ENCODE results near the gene KRT4.
"Not testable (repeated sequence)": the region's sequence is repeated elsewhere in the genome, so short reads cannot be mapped to it uniquely, and the experiment has no call there.

Gene KRT4

GRCh38 chr12:52813885-52814709 lies at the start of gene KRT4:
Gene KRT4 (minus strand): TSS chr12:52814116. CDS start chr12:52814058, 58 bp downstream.
- no peak for DNase-seq

- no peak for DNase-seq
Measured at GRCh38 chr12:52862023-52862422, 48.1 kb upstream of the KRT4 start.

- no peak for DNase-seq
Measured at GRCh38 chr12:52861511-52861910, 47.6 kb upstream of the KRT4 start.

GRCh38 chr12:52860102-52860823 lies 46.3 kb upstream of the KRT4 start:
- DNase-seq: no peak

GRCh38 chr12:52857500-52857899 lies 43.6 kb upstream of the KRT4 start:
- DNase-seq: no peak

GRCh38 chr12:52856787-52857186 lies 42.9 kb upstream of the KRT4 start:
- no peak for DNase-seq

GRCh38 chr12:52856077-52856476 lies 42.2 kb upstream of the KRT4 start:
- not testable (repeated sequence) for DNase-seq

- no peak for DNase-seq
Measured at GRCh38 chr12:52851787-52852186, 37.9 kb upstream of the KRT4 start.

- no peak for DNase-seq
Measured at GRCh38 chr12:52850681-52851080, 36.8 kb upstream of the KRT4 start.

GRCh38 chr12:52849511-52849910 lies 35.6 kb upstream of the KRT4 start:
- DNase-seq: no peak

- DNase-seq: no peak
Measured at GRCh38 chr12:52848661-52849255, 34.8 kb upstream of the KRT4 start, which contains the start of gene KRT78. Gene KRT78 (minus strand): TSS chr12:52848994. CDS start chr12:52848930, 64 bp downstream.

GRCh38 chr12:52847335-52848102 lies 33.6 kb upstream of the KRT4 start:
- no peak for DNase-seq

GRCh38 chr12:52846356-52846970 lies 32.5 kb upstream of the KRT4 start:
- DNase-seq: no peak

GRCh38 chr12:52845946-52846345 lies 32.0 kb upstream of the KRT4 start:
- no peak for DNase-seq

- DNase-seq: no peak
Measured at GRCh38 chr12:52844386-52844785, 30.5 kb upstream of the KRT4 start.

GRCh38 chr12:52839436-52840105 lies 25.7 kb upstream of the KRT4 start:
- no peak for DNase-seq

- no peak for DNase-seq
Measured at GRCh38 chr12:52838609-52839435, 24.9 kb upstream of the KRT4 start.

GRCh38 chr12:52837781-52838608 lies 24.1 kb upstream of the KRT4 start:
- no peak for DNase-seq

- DNase-seq: peak; percentile 71
Measured at GRCh38 chr12:52837413-52837741, 23.5 kb upstream of the KRT4 start.
